Measurements from ENCODE around the gene NFIX. TPM values are rescaled to one million over a fixed set of nuclear protein-coding genes. Genes with fewer than 3 reads are reported as not detected.

Gene NFIX
- total and polyA plus RNA-seq, 2 of the 13 experiments (the other 11 are each of a cell fraction or from before 2014, with no cell fraction given), result 3.4 to 5.4 TPM

DNA sequence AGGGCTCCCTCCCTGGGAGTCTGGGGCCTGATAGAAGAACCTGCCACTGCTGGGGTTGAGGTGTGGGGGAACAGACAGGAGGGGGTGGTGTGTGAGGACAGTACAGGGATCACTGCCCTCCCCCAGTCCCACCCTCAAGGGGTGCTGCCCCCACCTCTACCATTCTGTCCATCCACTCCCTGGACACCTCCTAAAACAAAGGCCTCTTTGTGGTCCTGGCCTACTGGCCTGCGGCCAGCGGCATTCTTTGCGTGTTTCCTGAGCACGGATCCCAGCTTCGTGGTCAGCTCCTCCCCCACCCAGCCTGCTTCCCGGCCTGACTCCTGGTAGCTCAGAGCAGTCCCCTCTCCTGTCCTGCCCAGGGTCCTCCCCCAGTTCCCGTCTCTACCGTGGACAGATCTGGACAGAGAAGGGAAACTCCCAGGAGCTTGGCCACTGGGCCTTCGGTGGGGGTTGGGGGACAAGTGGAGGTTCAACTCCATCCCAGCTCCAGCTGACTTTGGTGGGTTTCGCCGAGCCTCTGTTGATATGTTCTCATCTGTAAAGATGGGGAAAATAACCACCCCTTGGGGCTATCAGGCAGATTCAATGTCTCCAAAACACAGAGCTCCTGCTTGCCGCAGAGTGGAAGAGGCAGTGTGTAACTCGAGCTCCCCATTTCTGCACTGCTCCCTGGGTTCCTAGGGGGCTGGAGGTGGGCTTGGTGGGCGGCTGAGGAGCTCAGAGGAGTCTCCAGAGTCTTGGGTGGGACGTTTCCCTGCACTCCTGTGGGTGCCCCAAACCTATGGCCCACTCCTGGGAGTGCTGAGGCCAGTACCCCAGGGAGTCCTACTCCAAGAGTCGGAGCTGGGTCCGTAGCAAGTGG lies 58.7 kb downstream of the NFIX start (continued):
- TF ChIP-seq, protein P1, sequence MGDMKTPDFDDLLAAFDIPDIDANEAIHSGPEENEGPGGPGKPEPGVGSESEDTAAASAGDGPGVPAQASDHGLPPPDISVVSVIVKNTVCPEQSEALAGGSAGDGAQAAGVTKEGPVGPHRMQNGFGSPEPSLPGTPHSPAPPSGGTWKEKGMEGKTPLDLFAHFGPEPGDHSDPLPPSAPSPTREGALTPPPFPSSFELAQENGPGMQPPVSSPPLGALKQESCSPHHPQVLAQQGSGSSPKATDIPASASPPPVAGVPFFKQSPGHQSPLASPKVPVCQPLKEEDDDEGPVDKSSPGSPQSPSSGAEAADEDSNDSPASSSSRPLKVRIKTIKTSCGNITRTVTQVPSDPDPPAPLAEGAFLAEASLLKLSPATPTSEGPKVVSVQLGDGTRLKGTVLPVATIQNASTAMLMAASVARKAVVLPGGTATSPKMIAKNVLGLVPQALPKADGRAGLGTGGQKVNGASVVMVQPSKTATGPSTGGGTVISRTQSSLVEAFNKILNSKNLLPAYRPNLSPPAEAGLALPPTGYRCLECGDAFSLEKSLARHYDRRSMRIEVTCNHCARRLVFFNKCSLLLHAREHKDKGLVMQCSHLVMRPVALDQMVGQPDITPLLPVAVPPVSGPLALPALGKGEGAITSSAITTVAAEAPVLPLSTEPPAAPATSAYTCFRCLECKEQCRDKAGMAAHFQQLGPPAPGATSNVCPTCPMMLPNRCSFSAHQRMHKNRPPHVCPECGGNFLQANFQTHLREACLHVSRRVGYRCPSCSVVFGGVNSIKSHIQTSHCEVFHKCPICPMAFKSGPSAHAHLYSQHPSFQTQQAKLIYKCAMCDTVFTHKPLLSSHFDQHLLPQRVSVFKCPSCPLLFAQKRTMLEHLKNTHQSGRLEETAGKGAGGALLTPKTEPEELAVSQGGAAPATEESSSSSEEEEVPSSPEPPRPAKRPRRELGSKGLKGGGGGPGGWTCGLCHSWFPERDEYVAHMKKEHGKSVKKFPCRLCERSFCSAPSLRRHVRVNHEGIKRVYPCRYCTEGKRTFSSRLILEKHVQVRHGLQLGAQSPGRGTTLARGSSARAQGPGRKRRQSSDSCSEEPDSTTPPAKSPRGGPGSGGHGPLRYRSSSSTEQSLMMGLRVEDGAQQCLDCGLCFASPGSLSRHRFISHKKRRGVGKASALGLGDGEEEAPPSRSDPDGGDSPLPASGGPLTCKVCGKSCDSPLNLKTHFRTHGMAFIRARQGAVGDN (CRISPR knock-in tag; IDR thresholded peaks at IDR 0.05), result peak; percentile 97
- TF ChIP-seq HCFC1 (IDR thresholded peaks at IDR 0.05; ENCODE audit: low read depth, low read length), result no peak
- no peak for TF ChIP-seq ZNF260 (CRISPR knock-in tag; IDR thresholded peaks at IDR 0.05; ENCODE audit: borderline replicate concordance, low read depth)
- 0 out of 2 replicates have a peak, but pooled peaks have one; percentile 67 for TF ChIP-seq ZIK1 (CRISPR knock-in tag; IDR thresholded peaks at IDR 0.05; ENCODE audit: borderline replicate concordance, low read depth)
- TF ChIP-seq RFX5 (IDR thresholded peaks at IDR 0.05; ENCODE audit: low read depth, low read length), result no peak
- TF ChIP-seq GATA4 (IDR thresholded peaks at IDR 0.05; ENCODE audit: borderline replicate concordance, low read depth), result no peak
- TF ChIP-seq, protein P2, sequence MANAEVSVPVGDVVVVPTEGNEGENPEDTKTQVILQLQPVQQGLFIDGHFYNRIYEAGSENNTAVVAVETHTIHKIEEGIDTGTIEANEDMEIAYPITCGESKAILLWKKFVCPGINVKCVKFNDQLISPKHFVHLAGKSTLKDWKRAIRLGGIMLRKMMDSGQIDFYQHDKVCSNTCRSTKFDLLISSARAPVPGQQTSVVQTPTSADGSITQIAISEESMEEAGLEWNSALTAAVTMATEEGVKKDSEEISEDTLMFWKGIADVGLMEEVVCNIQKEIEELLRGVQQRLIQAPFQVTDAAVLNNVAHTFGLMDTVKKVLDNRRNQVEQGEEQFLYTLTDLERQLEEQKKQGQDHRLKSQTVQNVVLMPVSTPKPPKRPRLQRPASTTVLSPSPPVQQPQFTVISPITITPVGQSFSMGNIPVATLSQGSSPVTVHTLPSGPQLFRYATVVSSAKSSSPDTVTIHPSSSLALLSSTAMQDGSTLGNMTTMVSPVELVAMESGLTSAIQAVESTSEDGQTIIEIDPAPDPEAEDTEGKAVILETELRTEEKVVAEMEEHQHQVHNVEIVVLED (CRISPR knock-in tag; IDR thresholded peaks at IDR 0.05; ENCODE audit: borderline replicate concordance), result peak; percentile 45; the same call in 1 of the 2 replicates
- no peak for TF ChIP-seq SIN3B (IDR thresholded peaks at IDR 0.05; ENCODE audit: low read length)
- TF ChIP-seq MLLT10 (CRISPR knock-in tag; IDR thresholded peaks at IDR 0.05), result no peak
- TF ChIP-seq, protein P3, sequence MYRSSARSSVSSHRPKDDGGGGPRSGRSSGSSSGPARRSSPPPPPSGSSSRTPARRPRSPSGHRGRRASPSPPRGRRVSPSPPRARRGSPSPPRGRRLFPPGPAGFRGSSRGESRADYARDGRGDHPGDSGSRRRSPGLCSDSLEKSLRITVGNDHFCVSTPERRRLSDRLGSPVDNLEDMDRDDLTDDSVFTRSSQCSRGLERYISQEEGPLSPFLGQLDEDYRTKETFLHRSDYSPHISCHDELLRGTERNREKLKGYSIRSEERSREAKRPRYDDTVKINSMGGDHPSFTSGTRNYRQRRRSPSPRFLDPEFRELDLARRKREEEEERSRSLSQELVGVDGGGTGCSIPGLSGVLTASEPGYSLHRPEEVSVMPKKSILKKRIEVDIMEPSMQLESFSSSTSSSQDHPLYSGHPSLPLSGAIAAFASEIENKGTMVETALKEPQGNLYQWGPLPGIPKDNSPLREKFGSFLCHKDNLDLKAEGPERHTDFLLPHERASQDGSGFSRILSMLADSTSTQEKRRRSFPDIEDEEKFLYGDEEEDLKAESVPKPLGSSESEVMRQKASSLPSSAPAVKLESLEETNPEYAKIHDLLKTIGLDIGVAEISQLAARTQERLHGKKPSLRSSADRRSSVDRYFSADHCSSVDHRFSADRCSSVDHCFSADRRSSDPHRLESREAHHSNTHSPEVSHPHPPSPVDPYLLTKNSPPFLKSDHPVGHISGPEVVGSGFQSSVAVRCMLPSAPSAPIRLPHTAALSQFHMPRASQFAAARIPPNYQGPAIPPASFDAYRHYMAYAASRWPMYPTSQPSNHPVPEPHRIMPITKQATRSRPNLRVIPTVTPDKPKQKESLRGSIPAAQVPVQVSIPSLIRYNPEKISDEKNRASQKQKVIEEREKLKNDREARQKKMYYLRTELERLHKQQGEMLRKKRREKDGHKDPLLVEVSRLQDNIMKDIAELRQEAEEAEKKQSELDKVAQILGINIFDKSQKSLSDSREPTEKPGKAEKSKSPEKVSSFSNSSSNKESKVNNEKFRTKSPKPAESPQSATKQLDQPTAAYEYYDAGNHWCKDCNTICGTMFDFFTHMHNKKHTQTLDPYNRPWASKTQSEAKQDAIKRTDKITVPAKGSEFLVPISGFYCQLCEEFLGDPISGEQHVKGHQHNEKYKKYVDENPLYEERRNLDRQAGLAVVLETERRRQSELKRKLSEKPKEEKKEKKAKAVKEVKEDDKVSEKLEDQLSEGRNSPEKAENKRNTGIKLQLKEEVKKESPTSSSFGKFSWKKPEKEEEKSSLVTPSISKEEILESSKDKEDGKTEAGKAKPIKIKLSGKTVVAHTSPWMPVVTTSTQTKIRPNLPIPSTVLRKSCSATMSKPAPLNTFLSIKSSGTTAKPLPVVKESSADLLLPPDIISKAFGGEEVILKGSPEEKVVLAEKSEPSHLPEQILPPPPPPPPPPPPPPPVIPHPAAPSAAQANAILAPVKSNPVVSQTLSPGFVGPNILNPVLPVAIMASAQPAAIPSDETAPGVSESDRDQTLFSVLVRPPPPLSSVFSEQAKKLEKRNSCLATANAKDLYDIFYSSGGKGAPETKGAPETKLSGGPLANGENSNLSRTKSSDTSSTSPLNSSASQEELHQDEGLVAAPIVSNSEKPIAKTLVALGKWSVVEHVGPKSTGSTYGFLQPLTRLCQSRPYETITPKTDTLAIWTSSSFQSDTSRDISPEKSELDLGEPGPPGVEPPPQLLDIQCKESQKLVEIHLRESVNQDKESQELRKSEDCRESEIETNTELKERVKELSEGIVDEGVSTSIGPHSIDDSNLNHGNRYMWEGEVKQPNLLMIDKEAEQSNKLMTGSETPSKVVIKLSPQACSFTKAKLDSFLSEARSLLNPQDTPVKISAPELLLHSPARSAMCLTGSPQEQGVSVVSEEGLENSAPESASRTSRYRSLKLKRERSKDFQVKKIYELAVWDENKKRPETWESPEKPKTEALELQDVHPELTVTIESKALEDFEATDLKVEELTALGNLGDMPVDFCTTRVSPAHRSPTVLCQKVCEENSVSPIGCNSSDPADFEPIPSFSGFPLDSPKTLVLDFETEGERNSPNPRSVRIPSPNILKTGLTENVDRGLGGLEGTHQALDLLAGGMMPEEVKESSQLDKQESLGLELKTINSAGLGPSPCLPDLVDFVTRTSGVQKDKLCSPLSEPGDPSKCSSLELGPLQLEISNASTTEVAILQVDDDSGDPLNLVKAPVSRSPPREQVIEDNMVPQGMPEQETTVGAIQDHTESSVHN (CRISPR knock-in tag; IDR thresholded peaks at IDR 0.05), result no peak
- no peak for TF ChIP-seq MZF1 (CRISPR knock-in tag; IDR thresholded peaks at IDR 0.05; ENCODE audit: borderline replicate concordance)
- peak; percentile 70; the same call in 1 of the 2 replicates for TF ChIP-seq CHD2 (IDR thresholded peaks at IDR 0.05; ENCODE audit: low read depth, low read length)
- TF ChIP-seq ZNF703 (CRISPR knock-in tag; IDR thresholded peaks at IDR 0.05; ENCODE audit: borderline replicate concordance), result no peak
- no peak for TF ChIP-seq ZNF225 (CRISPR knock-in tag; IDR thresholded peaks at IDR 0.05)
- no peak for TF ChIP-seq ZNF768 (CRISPR knock-in tag; IDR thresholded peaks at IDR 0.05)
